K562 (cell line): Measurements from ENCODE around the gene CENPT. TPM values are rescaled to one million over a fixed set of nuclear protein-coding genes. Genes with fewer than 3 reads are reported as not detected.

Source experiments
- CREBBP ChIP-seq: IDR thresholded peaks from one replicate; pipeline ENCODE4 v1.6.1; 2012; ENCODE audit warnings: low read depth, mild to moderate bottlenecking, control low read depth, inconsistent platforms, low read length
- DEAF1 ChIP-seq: fragments of 450-650 bp; formaldehyde crosslinking; IDR thresholded peaks from 2 replicates; pipeline ENCODE4 v1.4.0; 2020; ENCODE audit warnings: mild to moderate bottlenecking, moderate library complexity
- EP400 ChIP-seq: fragments of 450-650 bp; IDR thresholded peaks from 2 replicates; pipeline ENCODE4 v1.6.1; 2017; ENCODE audit warnings: antibody characterized with exemption, mild to moderate bottlenecking, moderate library complexity
- FIP1L1 ChIP-seq: fragments of 200-400 bp; formaldehyde crosslinking; IDR thresholded peaks from 2 replicates; pipeline ENCODE4 v1.6.1; 2018; ENCODE audit warnings: mild to moderate bottlenecking, low read depth, low read length; ENCODE audit not compliant: poor library complexity, severe bottlenecking
- HMG20B ChIP-seq: fragments of 250-450 bp; sonication (Bioruptor Pico); IDR thresholded peaks from 2 replicates; pipeline ENCODE4 v1.5.0; 2021; ENCODE audit warnings: mild to moderate bottlenecking
- HSF4 ChIP-seq: fragments of 250-450 bp; sonication (Bioruptor Pico); IDR thresholded peaks from 2 replicates; pipeline ENCODE4 v2.1.2; 2022; ENCODE audit warnings: mild to moderate bottlenecking, moderate library complexity, borderline replicate concordance
- KDM4B ChIP-seq, 2 experiments: fragments of 450-650 bp in 1 of 2; sonication (generic) in 1 of 2; IDR thresholded peaks; 2 replicates each; pipeline ENCODE4 v1.6.1; 2016 to 2017; ENCODE audit warnings: borderline replicate concordance in 2 of 2, antibody characterized with exemption in 1 of 2, low read depth in 1 of 2, mild to moderate bottlenecking in 1 of 2
- MAX ChIP-seq: sonication (generic); formaldehyde crosslinking; IDR thresholded peaks from 2 replicates; pipeline ENCODE4 v1.9.0; 2022; ENCODE audit warnings: mild to moderate bottlenecking, missing genetic modification reagents
- MNT ChIP-seq, 2 experiments: fragments of 450-650 bp; conservative IDR thresholded peaks; 2 replicates each; pipeline ENCODE4 v1.6.1; 2017; ENCODE audit warnings: mild to moderate bottlenecking in 2 of 2, moderate library complexity in 2 of 2
- NCOA2 ChIP-seq, 2 experiments: fragments of 450-650 bp; IDR thresholded peaks; 2 replicates each; pipeline ENCODE4 v1.6.1; 2018; ENCODE audit warnings: mild to moderate bottlenecking in 2 of 2, moderate library complexity in 1 of 2; ENCODE audit not compliant: partially characterized antibody in 2 of 2
- POLR2G ChIP-seq: fragments of 200-400 bp; formaldehyde crosslinking; IDR thresholded peaks from 2 replicates; pipeline ENCODE4 v1.6.1; 2017; ENCODE audit warnings: low read depth, mild to moderate bottlenecking, antibody characterized with exemption, low read length, moderate library complexity
- RAD21 ChIP-seq, 2 experiments: fragments of 250-450 bp in 1 of 2; fragments of 450-650 bp in 1 of 2; sonication (Bioruptor Pico) in 1 of 2; formaldehyde crosslinking in 1 of 2; IDR thresholded peaks in 1 of 2; conservative IDR thresholded peaks in 1 of 2; 2 replicates each; pipeline versions ENCODE4 v1.4.0 to v1.8.0; 2020 to 2022; ENCODE audit warnings: mild to moderate bottlenecking in 2 of 2, moderate library complexity in 1 of 2
- SMC3 ChIP-seq: conservative IDR thresholded peaks from 2 replicates; pipeline ENCODE4 v1.6.1; 2011; ENCODE audit warnings: low read depth, low read length, improper control_type of control experiment; ENCODE audit not compliant: insufficient read depth
- ZFP1 ChIP-seq: fragments of 450-650 bp; formaldehyde crosslinking; IDR thresholded peaks from 2 replicates; pipeline ENCODE4 v1.4.0; 2020; ENCODE audit warnings: mild to moderate bottlenecking, mixed read lengths
- ZNF212 ChIP-seq: fragments of 450-650 bp; formaldehyde crosslinking; IDR thresholded peaks from 2 replicates; pipeline ENCODE4 v1.4.0; 2020; ENCODE audit warnings: mild to moderate bottlenecking
- ZNF785 ChIP-seq: fragments of 250-450 bp; sonication (Bioruptor Pico); IDR thresholded peaks from 2 replicates; pipeline ENCODE4 v1.4.0; 2020; ENCODE audit warnings: mild to moderate bottlenecking
- polyA plus RNA-seq, 8 experiments: library from polyadenylated mRNA; depleted of rRNA in 4 of 8; stranded (reverse) in 5 of 8; unstranded in 3 of 8; fragments of >200 nt; fragmentation: Nextera tagmentation in 2 of 8; fragmentation: Illumina TruSeq in 1 of 8; extraction: Ambion mirVana in 2 of 8; extraction: Trizol in 1 of 8; gene quantifications; 2 replicates each; pipeline versions ENCODE4 v1.2.1 to v1.2.3, GENCODE V29; 2011 to 2014; ENCODE audit warnings: inconsistent platforms in 1 of 8, missing spikeins in 1 of 8
- total RNA-seq, 7 experiments: library from RNA; depleted of rRNA in 6 of 7; stranded (reverse); fragments of >200 nt in 6 of 7; fragmentation: Illumina TruSeq in 2 of 7; extraction: Trizol in 2 of 7; gene quantifications; 2 replicates each; pipeline versions ENCODE4 v1.2.1 to v1.2.3, GENCODE V29; 2011 to 2021; ENCODE audit warnings: low replicate concordance in 1 of 7

Gene CENPT
- total and polyA plus RNA-seq, 9 of the 15 experiments (the other 6 are each of a cell fraction or from before 2014, with no cell fraction given) = 3.6 to 94.2 (median 44.1) TPM

DNA sequence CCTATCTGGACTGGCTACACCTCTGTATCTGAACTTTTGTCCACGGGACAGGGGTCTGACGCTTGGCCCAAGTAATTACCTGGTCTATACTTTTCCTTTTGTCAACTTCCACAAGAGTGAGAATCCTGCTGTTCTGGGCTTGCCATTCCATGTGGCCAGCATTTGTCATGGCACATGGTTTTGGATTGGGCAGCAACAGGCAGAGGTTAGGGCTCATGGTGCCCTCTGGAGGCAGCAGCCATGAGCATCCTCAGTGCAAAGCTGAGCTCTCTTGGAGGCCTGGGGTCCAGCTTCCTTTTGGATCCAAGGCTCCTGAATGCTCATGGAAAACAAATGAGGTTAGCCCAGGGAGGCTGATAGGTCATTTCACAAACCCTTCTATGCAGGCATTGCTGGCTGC is 17.8 kb upstream of the CENPT start (continued):
- TF ChIP-seq EP400 = peak; percentile 24; the same call in 1 of the 2 replicates
- TF ChIP-seq RAD21 (CRISPR knock-in tag; conservative IDR thresholded peaks at IDR 0.05 in 1 of 2, IDR thresholded peaks at IDR 0.05 in 1 of 2) = peak; percentile 38 to 64; a peak in 3 of 4 replicates
- no peak for TF ChIP-seq HSF4
- 0 out of 2 replicates have a peak, but pooled peaks have one; percentile 15 for TF ChIP-seq MAX
- no peak for TF ChIP-seq CREBBP
- TF ChIP-seq NCOA2 (IDR thresholded peaks at IDR 0.05; ENCODE audit: partially characterized antibody in 2 of 2) = no peak
- no peak for TF ChIP-seq FIP1L1
- peak; percentile 49; the same call in 1 of the 2 replicates for TF ChIP-seq SMC3
- TF ChIP-seq KDM4B (IDR thresholded peaks at IDR 0.05; ENCODE audit: borderline replicate concordance in 2 of 2, low read depth in 1 of 2) = no peak
- no peak for TF ChIP-seq ZNF785 (CRISPR knock-in tag)
- no peak for TF ChIP-seq ZNF212 (CRISPR knock-in tag)
- TF ChIP-seq POLR2G = no peak
- TF ChIP-seq MNT (conservative IDR thresholded peaks at IDR 0.05) = peak in 1 of 2 experiments; percentile 44; a peak in 1 of 4 replicates
- TF ChIP-seq HMG20B (CRISPR knock-in tag) = no peak
- peak; percentile 29; the same call in 1 of the 2 replicates for TF ChIP-seq DEAF1 (CRISPR knock-in tag)
- TF ChIP-seq ZFP1 (CRISPR knock-in tag) = no peak
